ENCODE results near the gene ACLY.
A peak's percentile ranks its signal among the peaks of the same experiment; 100 is the strongest.

Gene ACLY

GRCh38 chr17:41824086-41824485 is 94.7 kb downstream of the ACLY start:
- peak; percentile 71 for DNase-seq (ENCODE audit: low read depth)
- TF ChIP-seq CTCF (conservative IDR thresholded peaks at IDR 0.05; ENCODE audit: low read length), result no peak
- H3K4me3 ChIP-seq (ENCODE audit: low read length), result no peak overlapping the region

GRCh38 chr17:41823580-41823979 is 95.2 kb downstream of the ACLY start:
- no peak overlapping the region for H3K4me3 ChIP-seq (ENCODE audit: low read length)
- TF ChIP-seq CTCF (conservative IDR thresholded peaks at IDR 0.05; ENCODE audit: low read length), result no peak
- DNase-seq (ENCODE audit: low read depth), result no peak

- no peak for DNase-seq (ENCODE audit: low read depth)
- TF ChIP-seq CTCF (conservative IDR thresholded peaks at IDR 0.05; ENCODE audit: low read length), result no peak
- no peak overlapping the region for H3K4me3 ChIP-seq (ENCODE audit: low read length)
These were observed 95.6 kb downstream of the ACLY start for GRCh38 chr17:41823141-41823524.

- no peak overlapping the region for H3K4me3 ChIP-seq (ENCODE audit: low read length)
- TF ChIP-seq CTCF (conservative IDR thresholded peaks at IDR 0.05; ENCODE audit: low read length), result no peak
- DNase-seq (ENCODE audit: low read depth), result no peak
These were observed 96.3 kb downstream of the ACLY start for GRCh38 chr17:41822216-41823140.

- no peak overlapping the region for H3K4me3 ChIP-seq (ENCODE audit: low read length)
- TF ChIP-seq CTCF (conservative IDR thresholded peaks at IDR 0.05; ENCODE audit: low read length), result no peak
These were observed 97.0 kb downstream of the ACLY start for GRCh38 chr17:41821776-41822175.

GRCh38 chr17:41818024-41818423 is 100.7 kb downstream of the ACLY start:
- no peak for DNase-seq (ENCODE audit: low read depth)
- H3K4me3 ChIP-seq (ENCODE audit: low read length), result no peak overlapping the region
- TF ChIP-seq CTCF (conservative IDR thresholded peaks at IDR 0.05; ENCODE audit: low read length), result no peak

More at GRCh38 chr17:41821776-41822175, 97.0 kb downstream of the ACLY start:
- DNase-seq (ENCODE audit: low read depth), result no peak

All from AG10803 (cell line).